ENCODE results near the gene CCNY.

- TF ChIP-seq CTCF (IDR thresholded peaks at IDR 0.05) (no peak), TEAD4 (CRISPR knock-in tag; IDR thresholded peaks at IDR 0.05) (no peak), E2F4 (CRISPR knock-in tag; IDR thresholded peaks at IDR 0.05; ENCODE audit: borderline replicate concordance, low read depth) (no peak), FOXP1 (CRISPR knock-in tag; IDR thresholded peaks at IDR 0.05; ENCODE audit: borderline replicate concordance) (no peak)
Measured at GRCh38 chr10:35561715-35562114, 225.4 kb downstream of the CCNY start.

All from WTC11 (cell line).